ENCODE measurements around the gene ANGPTL2.

GRCh38 chr9:127049044-127049443 is 73.4 kb downstream of the ANGPTL2 start:
- TF ChIP-seq CTCF (IDR thresholded peaks at IDR 0.05) (peak in 1 of 4 experiments; percentile 35), POLR2A (IDR thresholded peaks at IDR 0.05) (no peak), POLR2AphosphoS5 (IDR thresholded peaks at IDR 0.05) (peak; percentile 77), EP300 (IDR thresholded peaks at IDR 0.05) (no peak)
